ENCODE results near the gene PRDM16. TPM values are rescaled to one million over a fixed set of nuclear protein-coding genes. Genes with fewer than 3 reads are reported as not detected.

PRDM16 gene
- total and polyA plus RNA-seq, 2 of the 13 experiments (the other 11 are each of a cell fraction or from before 2014, with no cell fraction given), result 0.15 to 0.81 TPM

GRCh38 chr1:3135073-3135702 lies 66.2 kb downstream of the PRDM16 start (continued):
- TF ChIP-seq MED13 (CRISPR knock-in tag; IDR thresholded peaks at IDR 0.05) (no peak), ZNF703 (CRISPR knock-in tag; IDR thresholded peaks at IDR 0.05; ENCODE audit: borderline replicate concordance) (no peak), ZNF777 (CRISPR knock-in tag; IDR thresholded peaks at IDR 0.05) (no peak)

GRCh38 chr1:3135744-3136455 lies 66.9 kb downstream of the PRDM16 start:
- H2AFZ ChIP-seq (ENCODE audit: low read length), result no peak overlapping the region
- H3K4me1 ChIP-seq (ENCODE audit: insufficient read depth, low read length), result peaks cover 79% of the 10 kb centered on the region
- H4K20me1 ChIP-seq (ENCODE audit: insufficient read depth, low read length), result no peaks in the 10 kb centered on the region
- no peak for FAIRE-seq
- ATAC-seq, result no peak
- TF ChIP-seq IRF9 (CRISPR knock-in tag; IDR thresholded peaks at IDR 0.05; ENCODE audit: borderline replicate concordance), result no peak
- TF ChIP-seq ZNF484 (CRISPR knock-in tag; IDR thresholded peaks at IDR 0.05; ENCODE audit: borderline replicate concordance, low read depth), result no peak
- no peak for TF ChIP-seq DDIT3 (CRISPR knock-in tag; IDR thresholded peaks at IDR 0.05)
- TF ChIP-seq ZNF883 (CRISPR knock-in tag; IDR thresholded peaks at IDR 0.05; ENCODE audit: not compliant biosample characterization), result no peak
- TF ChIP-seq ZNF629 (CRISPR knock-in tag; conservative IDR thresholded peaks at IDR 0.05), result peak; percentile 28; the same call in 1 of the 2 replicates
- TF ChIP-seq ZNF687 (CRISPR knock-in tag; IDR thresholded peaks at IDR 0.05), result 0 out of 2 replicates have a peak, but pooled peaks have one; percentile 1
- TF ChIP-seq HDAC1 (CRISPR knock-in tag; IDR thresholded peaks at IDR 0.05), result no peak
- no peak for TF ChIP-seq KMT2B (CRISPR knock-in tag; IDR thresholded peaks at IDR 0.05)
- no peak for TF ChIP-seq NFKBIZ (CRISPR knock-in tag; IDR thresholded peaks at IDR 0.05)
- no peak for TF ChIP-seq TEAD3 (CRISPR knock-in tag; optimal IDR thresholded peaks at IDR 0.05; ENCODE audit: borderline replicate concordance)
- TF ChIP-seq ATF3 (CRISPR knock-in tag; IDR thresholded peaks at IDR 0.05), result no peak
- no peak for TF ChIP-seq HNF4G (IDR thresholded peaks at IDR 0.05; ENCODE audit: borderline replicate concordance, low read depth, low read length)
- TF ChIP-seq HNF4G (CRISPR knock-in tag; IDR thresholded peaks at IDR 0.05; ENCODE audit: borderline replicate concordance, low read depth), result no peak
- 80% methylated on average over 1 of the region's 35 CpGs for WGBS (ENCODE audit: low lambda C conversion rate)
- CTCF ChIA-PET (ENCODE audit: low intra/inter-chr PET ratio, low total read pairs), result no interaction called here
- H3K4me2 ChIP-seq (ENCODE audit: low read depth, low read length), result no peak overlapping the region; the same call in 1 of the 2 replicates
- in situ Hi-C loops (cut with HindIII; ENCODE audit: extremely low pct_ligation_motif_present, low pct_unique_long_range_greater_than_20kb) (no loop called here), intact Hi-C loops (cut with micrococcal nuclease; ENCODE audit: unreplicated experiment) (no loop called here)
- H3K9me3 ChIP-seq (ENCODE audit: low read length), result no peaks in the 10 kb centered on the region
- no TSS peak for BruUV-seq (replicated peaks)
- H3K27ac ChIP-seq (ENCODE audit: extremely low read length, insufficient read depth, low read length), result no peak overlapping the region
- H3K79me2 ChIP-seq (ENCODE audit: insufficient read depth, low read length), result no peaks in the 10 kb centered on the region
- H3K27me3 ChIP-seq (ENCODE audit: control insufficient read depth in 1 of 2, insufficient read depth in 2 of 2, low read length in 2 of 2), result peaks cover 0 to 4% of the 10 kb centered on the region in 2 experiments; a peak in 2 of 5 replicates
- POLR2A ChIA-PET, result no interaction called here
- no peak overlapping the region for H3K9ac ChIP-seq (ENCODE audit: insufficient read depth, low read depth, low read length)
- no peak for DNase-seq (ENCODE audit: low spot score)
- H3K4me3 ChIP-seq (replicated peaks in 1 of 3; ENCODE audit: insufficient read depth in 1 of 3, low read depth in 2 of 3, low read length in 3 of 3), result no peak overlapping the region; a peak in 1 of 6 replicates
- no peaks in the 10 kb centered on the region for H3K36me3 ChIP-seq (replicated peaks in 1 of 2; ENCODE audit: control insufficient read depth in 1 of 2, insufficient read depth in 2 of 2, low read length in 2 of 2)
